ENCODE results near the gene PLEKHG3. TPM values are rescaled to one million over a fixed set of nuclear protein-coding genes. Genes with fewer than 3 reads are reported as not detected.

The PLEKHG3 gene
- total and polyA plus RNA-seq, 10 of the 15 experiments (the other 5 are each of a cell fraction or from before 2014, with no cell fraction given), result 0.03 to 0.73 (median 0.07) TPM; not detected in 5

GRCh38 chr14:64682843-64683242 lies 21.4 kb upstream of the PLEKHG3 start:
- Histone ChIP-seq H4K20me1 (ENCODE audit: control insufficient read depth, insufficient read depth) (no peaks in the 10 kb centered on the region), H3K36me3 (ENCODE audit: control insufficient read depth in 2 of 2, insufficient read depth in 2 of 2, low read length in 1 of 2) (no peaks in the 10 kb centered on the region), H2AFZ (ENCODE audit: control insufficient read depth, low read depth, low read length) (no peak overlapping the region), H3K79me2 (ENCODE audit: control insufficient read depth, insufficient read depth, low read length) (no peaks in the 10 kb centered on the region), H3K9me3 (replicated peaks; ENCODE audit: control insufficient read depth, insufficient read depth, low read length) (no peaks in the 10 kb centered on the region; the same call in 2 of the 3 replicates), H3K4me1 (ENCODE audit: control insufficient read depth, insufficient read depth, low read length) (no peaks in the 10 kb centered on the region), H3K27ac (ENCODE audit: control insufficient read depth, insufficient read depth) (no peak overlapping the region), H3K4me2 (ENCODE audit: control insufficient read depth, insufficient read depth) (no peak overlapping the region), H3K9ac (ENCODE audit: control insufficient read depth, insufficient read depth, low read length) (no peak overlapping the region), H3K27me3 (replicated peaks in 1 of 2; ENCODE audit: control insufficient read depth in 2 of 2, insufficient read depth in 2 of 2, low read length in 1 of 2) (no peaks in the 10 kb centered on the region), H3K4me3 (no peak overlapping the region)
- CTCF ChIA-PET, result no interaction called here
- in situ Hi-C loops (cut with MboI), result no loop called here
- intact Hi-C loops (cut with micrococcal nuclease; ENCODE audit: unreplicated experiment), result no loop called here
- FAIRE-seq (no peak), DNase-seq (ENCODE audit: low read depth, low spot score) (no peak), ATAC-seq (no peak)
- SMC1A ChIA-PET (ENCODE audit: uncharacterized antibody, unreplicated experiment), result interaction anchor here (1.2 kb wide), 1 partner anchor 11 kb away, joined by 4 read pairs; no protein-coding TSS in a partner anchor
- no TSS peak for BruUV-seq (replicated peaks)
- POLR2A ChIA-PET, result no interaction called here
- WGBS (ENCODE audit: insufficient coverage, insufficient replicate concordance, low lambda C conversion rate, missing lambda C conversion rate), result 62% methylated on average over 5 of the region's 5 CpGs
- RAD21 ChIA-PET (ENCODE audit: unreplicated experiment), result no interaction called here
- TF ChIP-seq TCF7 (IDR thresholded peaks at IDR 0.05; ENCODE audit: borderline replicate concordance) (no peak), PKNOX1 (IDR thresholded peaks at IDR 0.05) (no peak), ZNF622 (IDR thresholded peaks at IDR 0.05) (no peak), RAD51 (IDR thresholded peaks at IDR 0.05) (no peak), HDGF (IDR thresholded peaks at IDR 0.05) (no peak), E2F8 (IDR thresholded peaks at IDR 0.05; ENCODE audit: low read depth, partially characterized antibody) (no peak), FOXK2 (IDR thresholded peaks at IDR 0.05) (no peak), BCLAF1 (IDR thresholded peaks at IDR 0.05) (no peak), SP1 (IDR thresholded peaks at IDR 0.05; ENCODE audit: low read depth, low read length) (no peak), ZBTB40 (IDR thresholded peaks at IDR 0.05; ENCODE audit: borderline replicate concordance) (no peak), ASH2L (IDR thresholded peaks at IDR 0.05; ENCODE audit: borderline replicate concordance, low read depth) (no peak), KLF5 (IDR thresholded peaks at IDR 0.05; ENCODE audit: partially characterized antibody) (no peak), POU2F2 (IDR thresholded peaks at IDR 0.05; ENCODE audit: borderline replicate concordance, low read depth, low read length) (no peak), ZNF217 (IDR thresholded peaks at IDR 0.05) (no peak), SIN3A (IDR thresholded peaks at IDR 0.05; ENCODE audit: low read depth, low read length) (no peak), TBL1XR1 (IDR thresholded peaks at IDR 0.05; ENCODE audit: low read depth, low read length) (no peak)
